DND-41 (cell line): ENCODE measurements around the gene APIP.

Experiments
- EZH2 ChIP-seq: IDR thresholded peaks from 3 replicates; pipeline ENCODE4 v1.6.1; 2012; ENCODE audit warnings: borderline replicate concordance, low read depth, mild to moderate bottlenecking, moderate library complexity, low read length, inconsistent platforms; ENCODE audit not compliant: severe bottlenecking
- TF ChIP-seq, protein P1 (sequence below): IDR thresholded peaks from 2 replicates; pipeline ENCODE4 v1.5.1; 2012; ENCODE audit warnings: borderline replicate concordance, low read length, moderate library complexity, mild to moderate bottlenecking; ENCODE audit not compliant: poor library complexity, severe bottlenecking; ENCODE audit errors: extremely low read depth

DNA sequence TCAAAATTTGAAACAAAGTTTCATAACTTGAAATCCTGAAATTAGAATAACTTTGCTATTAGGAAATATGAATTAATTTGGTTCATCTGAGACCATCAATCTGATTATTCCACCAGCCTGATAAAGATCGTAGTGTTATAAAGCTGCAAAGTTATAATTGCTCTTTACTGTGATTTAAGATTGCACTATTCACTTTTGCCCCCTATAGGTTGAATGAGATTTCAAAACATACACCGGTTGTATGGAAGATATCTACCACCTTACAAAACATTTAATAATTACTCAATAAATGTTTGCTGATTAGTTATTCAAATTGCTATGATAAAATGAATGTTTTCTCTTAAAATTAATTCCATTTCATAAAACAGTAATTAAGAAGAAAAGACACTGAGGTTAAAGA is 26.1 kb downstream of the APIP start:
- TF ChIP-seq, protein P1, sequence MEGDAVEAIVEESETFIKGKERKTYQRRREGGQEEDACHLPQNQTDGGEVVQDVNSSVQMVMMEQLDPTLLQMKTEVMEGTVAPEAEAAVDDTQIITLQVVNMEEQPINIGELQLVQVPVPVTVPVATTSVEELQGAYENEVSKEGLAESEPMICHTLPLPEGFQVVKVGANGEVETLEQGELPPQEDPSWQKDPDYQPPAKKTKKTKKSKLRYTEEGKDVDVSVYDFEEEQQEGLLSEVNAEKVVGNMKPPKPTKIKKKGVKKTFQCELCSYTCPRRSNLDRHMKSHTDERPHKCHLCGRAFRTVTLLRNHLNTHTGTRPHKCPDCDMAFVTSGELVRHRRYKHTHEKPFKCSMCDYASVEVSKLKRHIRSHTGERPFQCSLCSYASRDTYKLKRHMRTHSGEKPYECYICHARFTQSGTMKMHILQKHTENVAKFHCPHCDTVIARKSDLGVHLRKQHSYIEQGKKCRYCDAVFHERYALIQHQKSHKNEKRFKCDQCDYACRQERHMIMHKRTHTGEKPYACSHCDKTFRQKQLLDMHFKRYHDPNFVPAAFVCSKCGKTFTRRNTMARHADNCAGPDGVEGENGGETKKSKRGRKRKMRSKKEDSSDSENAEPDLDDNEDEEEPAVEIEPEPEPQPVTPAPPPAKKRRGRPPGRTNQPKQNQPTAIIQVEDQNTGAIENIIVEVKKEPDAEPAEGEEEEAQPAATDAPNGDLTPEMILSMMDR: no peak
- no peak for TF ChIP-seq EZH2
